Measurements from ENCODE around the gene SEMA4G.

DNA sequence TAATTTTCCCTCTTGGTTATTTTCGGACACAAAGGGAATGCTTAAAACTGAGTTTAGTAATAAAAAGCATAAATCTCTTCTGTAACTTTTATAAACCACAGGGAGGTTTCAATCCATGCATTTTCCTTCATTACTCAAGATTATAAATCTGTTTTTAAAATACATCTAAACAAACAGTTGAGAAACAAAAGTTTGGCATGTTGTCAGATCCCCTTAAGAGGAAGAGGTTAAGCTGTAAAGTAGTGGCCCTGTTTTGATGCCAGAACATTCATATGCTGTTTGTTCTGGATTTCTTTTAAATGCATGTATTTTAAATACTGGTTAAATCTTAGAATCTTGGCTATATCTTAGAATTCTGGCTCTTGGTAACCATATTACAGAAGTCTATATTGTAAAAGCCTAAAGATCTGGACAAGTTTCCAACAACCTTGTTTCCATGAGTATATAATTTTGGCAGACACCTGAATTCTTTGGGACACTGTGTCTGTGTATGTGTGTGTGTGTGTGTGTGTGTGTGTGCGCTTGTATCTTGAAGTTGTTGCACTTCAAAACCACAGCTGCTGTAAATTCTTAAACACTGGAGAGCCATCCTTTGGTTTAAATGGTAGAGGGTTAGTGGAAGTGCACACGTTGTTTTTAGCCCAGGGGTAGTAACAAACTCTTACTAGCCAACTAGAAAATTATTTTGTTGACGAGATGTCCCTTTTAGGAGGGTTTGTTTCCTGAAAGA lies 6.8 kb upstream of the SEMA4G start:
- TF ChIP-seq, protein P1, sequence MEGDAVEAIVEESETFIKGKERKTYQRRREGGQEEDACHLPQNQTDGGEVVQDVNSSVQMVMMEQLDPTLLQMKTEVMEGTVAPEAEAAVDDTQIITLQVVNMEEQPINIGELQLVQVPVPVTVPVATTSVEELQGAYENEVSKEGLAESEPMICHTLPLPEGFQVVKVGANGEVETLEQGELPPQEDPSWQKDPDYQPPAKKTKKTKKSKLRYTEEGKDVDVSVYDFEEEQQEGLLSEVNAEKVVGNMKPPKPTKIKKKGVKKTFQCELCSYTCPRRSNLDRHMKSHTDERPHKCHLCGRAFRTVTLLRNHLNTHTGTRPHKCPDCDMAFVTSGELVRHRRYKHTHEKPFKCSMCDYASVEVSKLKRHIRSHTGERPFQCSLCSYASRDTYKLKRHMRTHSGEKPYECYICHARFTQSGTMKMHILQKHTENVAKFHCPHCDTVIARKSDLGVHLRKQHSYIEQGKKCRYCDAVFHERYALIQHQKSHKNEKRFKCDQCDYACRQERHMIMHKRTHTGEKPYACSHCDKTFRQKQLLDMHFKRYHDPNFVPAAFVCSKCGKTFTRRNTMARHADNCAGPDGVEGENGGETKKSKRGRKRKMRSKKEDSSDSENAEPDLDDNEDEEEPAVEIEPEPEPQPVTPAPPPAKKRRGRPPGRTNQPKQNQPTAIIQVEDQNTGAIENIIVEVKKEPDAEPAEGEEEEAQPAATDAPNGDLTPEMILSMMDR (IDR thresholded peaks at IDR 0.05), result no peak
- TF ChIP-seq POLR2A (IDR thresholded peaks at IDR 0.05), result no peak

Data from lower leg skin (tissue), 3 donors.